Ecto neural progenitor cell (in vitro differentiated cells): ENCODE measurements around the gene KRTAP2-4.
"Not testable (repeated sequence)": the region's sequence is repeated elsewhere in the genome, so short reads cannot be mapped to it uniquely, and the experiment has no call there.

Experiments
- DNase-seq: peaks from one replicate; pipeline ENCODE4 v3.0.0-alpha.2; 2018; ENCODE audit warnings: low spot score

KRTAP2-4 gene

DNA sequence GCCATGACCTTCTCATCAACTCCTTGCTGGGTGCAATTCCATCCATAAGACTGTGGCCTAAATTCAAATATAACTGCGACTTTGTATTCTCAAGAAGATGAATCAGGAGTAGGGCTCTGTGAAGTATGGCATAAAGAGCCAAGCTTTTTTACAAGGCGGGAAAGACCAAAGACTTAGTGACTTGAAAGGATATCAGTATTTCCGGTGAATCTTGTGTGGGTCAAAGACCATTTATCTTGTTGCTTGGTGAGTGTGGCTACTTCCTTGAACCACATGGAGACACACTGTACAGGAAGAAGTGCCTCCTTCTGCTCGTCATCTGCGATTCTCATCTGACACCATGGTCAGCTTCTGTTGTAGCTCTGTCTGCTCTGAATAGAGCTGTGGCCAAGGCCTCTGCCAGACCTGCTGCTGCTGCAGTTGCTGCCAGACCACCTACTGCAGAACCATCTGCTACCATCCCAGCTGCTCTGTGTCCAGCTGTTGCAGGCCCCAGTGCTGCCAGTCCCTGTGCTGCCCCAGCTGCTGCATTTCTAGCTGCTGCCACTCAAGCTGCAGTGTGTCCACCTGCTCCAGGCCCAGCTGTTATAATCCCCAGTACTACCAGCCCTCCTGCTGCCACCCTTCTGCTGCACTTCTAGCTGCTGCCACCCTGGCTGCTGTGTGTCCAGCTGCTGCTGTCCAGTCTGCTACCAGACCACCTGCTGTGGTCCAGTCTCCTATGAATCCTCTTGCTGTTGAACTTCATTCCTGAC is 6.1 kb upstream of the KRTAP2-4 start:
- DNase-seq: no peak

DNA sequence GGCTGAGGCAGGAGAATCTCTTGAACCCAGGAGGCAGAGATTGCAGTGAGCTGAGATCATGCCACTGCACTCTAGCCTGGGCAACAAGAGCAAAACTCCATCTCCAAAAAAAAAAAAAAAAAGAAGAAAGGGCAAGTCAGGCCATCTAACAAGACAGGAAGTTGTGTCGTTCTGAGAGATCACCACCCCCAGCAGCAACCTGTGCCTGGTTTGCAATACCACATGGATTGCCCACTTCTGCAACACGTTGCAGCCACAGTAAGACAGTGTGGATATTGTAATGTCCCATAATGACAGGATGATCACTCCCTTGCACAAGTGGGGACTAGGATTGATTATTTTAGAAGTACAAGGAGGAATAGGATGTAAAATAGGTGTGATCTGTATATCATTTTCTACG is 3.4 kb upstream of the KRTAP2-4 start:
- no peak for DNase-seq

DNA sequence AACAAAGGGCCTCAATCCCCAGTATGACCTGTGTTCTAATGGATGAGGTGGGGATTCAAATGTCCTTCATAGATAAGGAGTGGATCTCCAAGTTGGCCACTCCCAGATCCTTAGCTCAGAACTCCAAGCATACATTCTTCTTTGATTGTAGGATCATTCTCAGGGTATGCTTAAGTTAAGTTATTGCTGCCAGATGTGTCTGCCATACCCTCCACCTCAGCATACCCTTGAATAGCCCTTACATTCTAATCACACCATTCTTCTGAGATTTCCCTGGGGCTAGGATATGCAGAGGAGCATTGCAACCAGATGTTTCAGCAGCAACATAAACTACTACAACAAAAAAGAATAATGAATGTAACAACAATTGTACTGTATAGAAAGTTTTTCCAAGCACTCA is 1.6 kb upstream of the KRTAP2-4 start:
- no peak for DNase-seq

- not testable (repeated sequence) for DNase-seq
Measured at GRCh38 chr17:41065016-41065689, 526 bp downstream of the KRTAP2-4 start.

GRCh38 chr17:41064301-41064700 is 1.4 kb downstream of the KRTAP2-4 start:
- no peak for DNase-seq

- no peak for DNase-seq
Measured at GRCh38 chr17:41063449-41063848, 2.2 kb downstream of the KRTAP2-4 start.

GRCh38 chr17:41061964-41062363 is 3.7 kb downstream of the KRTAP2-4 start:
- no peak for DNase-seq

- DNase-seq: no peak
Measured at GRCh38 chr17:41060052-41060604, 5.6 kb downstream of the KRTAP2-4 start, which contains the start of gene KRTAP2-3. KRTAP2-3 (minus strand) TSS chr17:41060114; CDS start chr17:41060050, 64 bp downstream.

GRCh38 chr17:41059276-41060051 is 6.2 kb downstream of the KRTAP2-4 start:
- DNase-seq: not testable (repeated sequence)

- no peak for DNase-seq
Measured at GRCh38 chr17:41058741-41059140, 6.9 kb downstream of the KRTAP2-4 start.

- DNase-seq: no peak
Measured at GRCh38 chr17:41057547-41057946, 8.1 kb downstream of the KRTAP2-4 start.

DNA sequence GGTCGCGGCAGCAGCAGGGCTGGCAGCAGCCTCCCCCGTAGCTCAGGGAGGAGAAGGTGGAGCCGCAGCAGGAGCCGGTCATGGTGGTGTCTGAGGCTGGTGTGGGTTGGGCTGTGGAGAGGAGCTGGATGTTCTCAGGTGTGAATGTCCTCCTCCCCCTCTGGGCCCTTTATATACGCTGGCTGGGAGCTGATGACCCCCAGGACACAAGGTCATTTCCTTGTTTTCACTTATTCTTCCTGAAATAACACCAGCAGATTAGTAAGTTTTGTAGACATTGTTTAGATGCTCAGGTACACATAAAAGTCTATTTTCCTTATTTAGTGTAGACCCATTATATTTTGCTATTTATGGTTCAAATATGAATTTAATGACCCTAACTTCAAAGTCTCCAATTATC is 10.5 kb downstream of the KRTAP2-4 start, which contains the start of gene KRTAP2-2:
KRTAP2-2 (minus strand) TSS at position 101 of the 400 bp plus-strand sequence; CDS start at position 82, 19 bp downstream.
- not testable (repeated sequence) for DNase-seq

GRCh38 chr17:41054556-41054955 is 11.1 kb downstream of the KRTAP2-4 start:
- not testable (repeated sequence) for DNase-seq

DNA sequence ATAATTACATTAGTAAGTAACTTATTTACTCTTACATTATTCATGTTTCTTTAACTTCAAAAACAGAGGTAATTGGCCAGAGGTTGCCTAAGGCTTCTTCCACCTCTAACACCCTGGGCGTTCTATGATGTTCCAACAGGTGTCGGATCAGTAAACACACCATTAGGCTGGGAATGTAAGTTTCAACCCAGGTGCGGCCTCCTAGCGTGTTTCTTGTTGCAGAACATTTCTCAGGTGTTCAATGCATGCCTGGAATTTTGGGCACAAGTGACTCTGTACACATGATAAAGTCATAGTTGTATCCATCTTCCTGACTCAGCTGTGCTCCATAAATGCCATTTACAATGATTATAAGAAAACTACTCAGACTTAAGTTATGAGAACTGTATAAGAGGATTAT is 11.7 kb downstream of the KRTAP2-4 start:
- no peak for DNase-seq

DNA sequence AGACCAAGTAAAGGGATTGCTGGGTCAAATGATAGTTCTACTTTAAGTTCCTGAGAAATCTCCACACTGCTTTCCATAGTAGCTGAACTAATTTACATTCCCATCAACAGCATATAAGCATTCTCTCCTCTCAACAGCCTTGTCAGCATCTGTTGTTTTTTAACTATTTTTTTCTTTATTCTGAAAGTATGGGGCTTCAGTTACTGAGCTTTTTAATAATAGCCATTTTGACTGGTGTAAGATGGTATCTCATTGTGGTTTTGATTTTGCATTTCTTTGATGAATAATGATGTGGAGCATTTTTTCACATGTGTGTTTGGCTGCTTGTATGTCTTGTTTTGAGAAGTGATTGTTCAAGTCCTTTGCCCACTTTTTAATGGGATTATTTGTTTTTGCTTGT is 13.1 kb downstream of the KRTAP2-4 start:
- no peak for DNase-seq

- no peak for DNase-seq
Measured at GRCh38 chr17:41049110-41049509, 16.6 kb downstream of the KRTAP2-4 start.

GRCh38 chr17:41048441-41048840 is 17.2 kb downstream of the KRTAP2-4 start:
- no peak for DNase-seq

GRCh38 chr17:41046735-41047465 is 18.8 kb downstream of the KRTAP2-4 start, which contains the start of gene KRTAP2-1:
KRTAP2-1 (minus strand) TSS chr17:41047316; CDS start chr17:41047267, 49 bp downstream.
- DNase-seq: not testable (repeated sequence)

DNA sequence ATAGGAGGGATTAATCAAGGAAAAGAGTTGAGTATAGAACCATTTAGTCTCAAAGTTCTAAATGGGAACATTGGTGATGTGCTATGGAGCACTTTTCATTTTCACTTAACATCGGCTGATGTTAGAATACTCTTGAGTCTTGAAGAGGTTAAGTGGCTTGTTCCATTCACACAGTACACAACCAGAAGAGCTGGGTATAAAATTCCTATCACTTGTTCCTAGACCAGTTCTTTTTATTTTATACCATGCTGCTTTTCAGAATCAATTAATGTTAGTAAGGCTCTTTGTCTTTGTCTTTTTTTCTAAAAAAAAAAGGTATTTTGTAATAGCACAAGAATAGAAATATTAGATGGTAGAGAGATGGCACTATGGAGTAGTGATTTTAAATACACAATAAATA is 22.7 kb downstream of the KRTAP2-4 start:
- no peak for DNase-seq

- DNase-seq: not testable (repeated sequence)
Measured at GRCh38 chr17:41040783-41041571, 24.7 kb downstream of the KRTAP2-4 start, which contains the start of gene KRTAP1-1. KRTAP1-1 (minus strand) TSS chr17:41041450; CDS start chr17:41041397, 53 bp downstream.
